Measurements from ENCODE around the gene CAMTA1.

The CAMTA1 gene

GRCh38 chr1:7509598-7509997 is 724.3 kb downstream of the CAMTA1 start:
- TF ChIP-seq TSHZ2 (CRISPR knock-in tag; IDR thresholded peaks at IDR 0.05) (no peak), ZFP30 (CRISPR knock-in tag; IDR thresholded peaks at IDR 0.05) (no peak), TOX (CRISPR knock-in tag; IDR thresholded peaks at IDR 0.05; ENCODE audit: borderline replicate concordance) (no peak), PPARA (CRISPR knock-in tag; IDR thresholded peaks at IDR 0.05; ENCODE audit: borderline replicate concordance) (no peak), ESRRG (CRISPR knock-in tag; IDR thresholded peaks at IDR 0.05) (no peak), GLIS3 (CRISPR knock-in tag; IDR thresholded peaks at IDR 0.05) (no peak), ZNF70 (CRISPR knock-in tag; IDR thresholded peaks at IDR 0.05) (no peak), SNAI2 (CRISPR knock-in tag; IDR thresholded peaks at IDR 0.05) (no peak), TCF4 (CRISPR knock-in tag; IDR thresholded peaks at IDR 0.05; ENCODE audit: borderline replicate concordance) (no peak), ZNF8 (CRISPR knock-in tag; IDR thresholded peaks at IDR 0.05) (no peak), OSR1 (CRISPR knock-in tag; IDR thresholded peaks at IDR 0.05) (no peak)
- ATAC-seq = no peak

- ATAC-seq = no peak
- TF ChIP-seq ZNF70 (CRISPR knock-in tag; IDR thresholded peaks at IDR 0.05) (no peak), PPARA (CRISPR knock-in tag; IDR thresholded peaks at IDR 0.05; ENCODE audit: borderline replicate concordance) (no peak), SNAI2 (CRISPR knock-in tag; IDR thresholded peaks at IDR 0.05) (no peak), ZFP30 (CRISPR knock-in tag; IDR thresholded peaks at IDR 0.05) (no peak), TSHZ2 (CRISPR knock-in tag; IDR thresholded peaks at IDR 0.05) (no peak), ARNTL (CRISPR knock-in tag; IDR thresholded peaks at IDR 0.05; ENCODE audit: borderline replicate concordance, low read depth) (no peak), ISL1 (CRISPR knock-in tag; IDR thresholded peaks at IDR 0.05) (no peak)
- TF ChIP-seq, protein P1, sequence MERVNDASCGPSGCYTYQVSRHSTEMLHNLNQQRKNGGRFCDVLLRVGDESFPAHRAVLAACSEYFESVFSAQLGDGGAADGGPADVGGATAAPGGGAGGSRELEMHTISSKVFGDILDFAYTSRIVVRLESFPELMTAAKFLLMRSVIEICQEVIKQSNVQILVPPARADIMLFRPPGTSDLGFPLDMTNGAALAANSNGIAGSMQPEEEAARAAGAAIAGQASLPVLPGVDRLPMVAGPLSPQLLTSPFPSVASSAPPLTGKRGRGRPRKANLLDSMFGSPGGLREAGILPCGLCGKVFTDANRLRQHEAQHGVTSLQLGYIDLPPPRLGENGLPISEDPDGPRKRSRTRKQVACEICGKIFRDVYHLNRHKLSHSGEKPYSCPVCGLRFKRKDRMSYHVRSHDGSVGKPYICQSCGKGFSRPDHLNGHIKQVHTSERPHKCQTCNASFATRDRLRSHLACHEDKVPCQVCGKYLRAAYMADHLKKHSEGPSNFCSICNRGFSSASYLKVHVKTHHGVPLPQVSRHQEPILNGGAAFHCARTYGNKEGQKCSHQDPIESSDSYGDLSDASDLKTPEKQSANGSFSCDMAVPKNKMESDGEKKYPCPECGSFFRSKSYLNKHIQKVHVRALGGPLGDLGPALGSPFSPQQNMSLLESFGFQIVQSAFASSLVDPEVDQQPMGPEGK (CRISPR knock-in tag; IDR thresholded peaks at IDR 0.05; ENCODE audit: borderline replicate concordance) = no peak
Observed at GRCh38 chr1:7510389-7510931, 725.2 kb downstream of the CAMTA1 start.

DNA sequence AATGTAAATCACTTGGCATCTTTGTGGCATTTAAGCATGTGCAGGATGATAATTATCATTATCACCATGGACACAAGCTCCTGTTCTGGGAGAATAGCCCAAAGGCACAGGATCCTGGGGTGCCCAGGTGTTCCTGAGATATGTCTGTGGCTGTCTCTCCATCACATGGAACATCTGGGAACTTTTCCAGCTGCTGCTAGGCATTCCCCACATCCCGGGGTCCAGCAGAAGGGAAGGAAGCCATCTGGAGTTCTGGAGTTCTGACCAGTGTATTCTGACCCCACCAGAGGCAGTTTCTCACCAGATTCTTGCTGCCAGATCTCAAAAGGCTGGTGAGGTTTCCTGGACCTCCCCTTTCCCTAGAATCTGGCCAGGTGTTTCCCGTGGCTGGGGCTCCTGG is 726.1 kb downstream of the CAMTA1 start:
- TF ChIP-seq, protein P2, sequence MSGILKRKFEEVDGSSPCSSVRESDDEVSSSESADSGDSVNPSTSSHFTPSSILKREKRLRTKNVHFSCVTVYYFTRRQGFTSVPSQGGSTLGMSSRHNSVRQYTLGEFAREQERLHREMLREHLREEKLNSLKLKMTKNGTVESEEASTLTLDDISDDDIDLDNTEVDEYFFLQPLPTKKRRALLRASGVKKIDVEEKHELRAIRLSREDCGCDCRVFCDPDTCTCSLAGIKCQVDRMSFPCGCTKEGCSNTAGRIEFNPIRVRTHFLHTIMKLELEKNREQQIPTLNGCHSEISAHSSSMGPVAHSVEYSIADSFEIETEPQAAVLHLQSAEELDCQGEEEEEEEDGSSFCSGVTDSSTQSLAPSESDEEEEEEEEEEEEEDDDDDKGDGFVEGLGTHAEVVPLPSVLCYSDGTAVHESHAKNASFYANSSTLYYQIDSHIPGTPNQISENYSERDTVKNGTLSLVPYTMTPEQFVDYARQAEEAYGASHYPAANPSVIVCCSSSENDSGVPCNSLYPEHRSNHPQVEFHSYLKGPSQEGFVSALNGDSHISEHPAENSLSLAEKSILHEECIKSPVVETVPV (CRISPR knock-in tag; IDR thresholded peaks at IDR 0.05) = no peak
- TF ChIP-seq RARB (CRISPR knock-in tag; IDR thresholded peaks at IDR 0.05) (no peak), ARNTL (CRISPR knock-in tag; IDR thresholded peaks at IDR 0.05; ENCODE audit: borderline replicate concordance, low read depth) (no peak), ESRRG (CRISPR knock-in tag; IDR thresholded peaks at IDR 0.05) (no peak), ISL1 (CRISPR knock-in tag; IDR thresholded peaks at IDR 0.05) (no peak), CSDC2 (CRISPR knock-in tag; IDR thresholded peaks at IDR 0.05) (no peak), ZFP30 (CRISPR knock-in tag; IDR thresholded peaks at IDR 0.05) (no peak), SNAI2 (CRISPR knock-in tag; IDR thresholded peaks at IDR 0.05) (no peak), ZC3H10 (CRISPR knock-in tag; IDR thresholded peaks at IDR 0.05) (no peak), POU6F1 (CRISPR knock-in tag; IDR thresholded peaks at IDR 0.05; ENCODE audit: borderline replicate concordance, low read depth) (no peak), ZNF70 (CRISPR knock-in tag; IDR thresholded peaks at IDR 0.05) (no peak), CREB5 (CRISPR knock-in tag; IDR thresholded peaks at IDR 0.05; ENCODE audit: low read depth) (no peak)
- TF ChIP-seq, protein P1 (CRISPR knock-in tag; IDR thresholded peaks at IDR 0.05; ENCODE audit: borderline replicate concordance) = no peak
- no peak for ATAC-seq
